ENCODE results near the gene SRP54. TPM values are rescaled to one million over a fixed set of nuclear protein-coding genes. Genes with fewer than 3 reads are reported as not detected.

SRP54 gene
- total and polyA plus RNA-seq, 12 donors = 14.9 to 39.9 (median 34.6) TPM

GRCh38 chr14:34971381-34971780 lies 11.4 kb upstream of the SRP54 start:
- ATAC-seq (no peak), DNase-seq (no peak)
- Histone ChIP-seq H3K4me3 (no peak overlapping the region), H3K27me3 (no peaks in the 10 kb centered on the region), H3K4me1 (no peaks in the 10 kb centered on the region), H3K9me3 (no peaks in the 10 kb centered on the region), H3K36me3 (peaks cover 0 to 30% (median 0%) of the 10 kb centered on the region in 9 donors), H3K27ac (no peak overlapping the region)
- intact Hi-C loops (cut with DNase I) = no loop called here
- no peak for TF ChIP-seq CTCF (IDR thresholded peaks at IDR 0.05)

DNA sequence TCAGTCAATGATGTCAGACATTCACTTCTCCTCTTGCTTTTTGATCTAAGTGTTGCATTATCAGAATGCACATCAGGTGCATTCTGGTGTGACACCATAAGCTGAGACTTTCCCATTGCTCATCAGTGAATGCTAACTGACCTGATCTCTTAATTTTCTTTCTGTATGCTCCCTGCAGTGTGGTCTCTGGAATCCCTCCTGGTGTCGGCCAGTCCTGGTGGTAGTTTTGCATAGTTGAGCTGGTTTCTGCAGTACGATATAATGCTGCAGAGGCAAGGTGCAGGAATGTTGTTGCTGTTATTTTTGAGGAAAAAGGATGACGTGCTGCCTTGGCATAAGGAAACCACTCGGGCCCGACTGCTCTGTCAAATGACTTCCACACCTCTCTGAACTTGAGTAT lies 11.0 kb upstream of the SRP54 start:
- ATAC-seq (no peak), DNase-seq (no peak)
- Histone ChIP-seq H3K4me3 (no peak overlapping the region), H3K36me3 (peaks cover 0 to 26% (median 0%) of the 10 kb centered on the region in 9 donors), H3K27me3 (no peaks in the 10 kb centered on the region), H3K4me1 (no peaks in the 10 kb centered on the region), H3K9me3 (no peaks in the 10 kb centered on the region), H3K27ac (no peak overlapping the region)
- no peak for TF ChIP-seq CTCF (IDR thresholded peaks at IDR 0.05)
- WGBS, 2 donors = 78 to 87% methylated on average over 5 of the region's 5 CpGs
- intact Hi-C loops (cut with DNase I) = no loop called here

GRCh38 chr14:34978444-34978843 lies 4.3 kb upstream of the SRP54 start:
- Histone ChIP-seq H3K36me3 (peaks cover 0 to 7% (median 0%) of the 10 kb centered on the region in 9 donors), H3K27me3 (no peaks in the 10 kb centered on the region), H3K9me3 (no peaks in the 10 kb centered on the region), H3K27ac (no peak overlapping the region), H3K4me1 (peaks cover 0 to 18% (median 15%) of the 10 kb centered on the region in 9 donors), H3K4me3 (no peak overlapping the region)
- 98% methylated on average over 5 of the region's 5 CpGs for WGBS, 2 donors
- intact Hi-C loops (cut with DNase I) = no loop called here
- no peak for DNase-seq
- ATAC-seq = no peak
- no peak for TF ChIP-seq CTCF (IDR thresholded peaks at IDR 0.05)

DNA sequence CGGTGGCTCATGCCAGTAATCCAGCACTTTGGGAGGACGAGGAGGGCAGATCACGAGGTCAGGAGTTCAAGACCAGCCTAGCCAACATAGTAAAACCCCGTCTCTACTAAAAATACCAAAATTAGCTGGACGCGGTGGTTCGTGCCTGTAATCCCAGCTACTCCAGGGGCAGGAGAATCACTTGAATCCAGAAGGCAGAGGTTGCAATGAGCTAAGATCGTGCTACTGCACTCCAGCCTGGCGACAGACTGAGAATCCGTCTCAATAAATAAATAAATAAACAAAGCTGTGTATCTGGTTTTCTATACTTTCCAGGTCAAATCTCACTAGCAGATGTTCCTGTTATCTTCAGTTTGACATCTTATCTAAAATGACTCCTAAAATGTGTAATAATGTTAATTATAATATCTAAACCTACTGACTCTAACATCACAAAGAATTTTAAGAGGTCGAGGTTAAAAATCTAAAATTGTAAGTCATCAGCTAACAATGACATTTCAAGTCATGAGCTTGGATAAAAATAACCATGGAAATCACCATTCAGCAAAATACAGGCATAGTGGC lies 2.4 kb upstream of the SRP54 start:
- H3K4me3 ChIP-seq = peak overlapping the region in 3 of 10 donors; percentile 80 to 94 (median 86)
- WGBS, 2 donors = 91 to 94% methylated on average over 11 of the region's 11 CpGs
- no peak for ATAC-seq

More for the DNA sequence above, 2.4 kb upstream of the SRP54 start:
- no peak for TF ChIP-seq CTCF (IDR thresholded peaks at IDR 0.05)
- intact Hi-C loops (cut with DNase I) = loop anchor here in 6 of 10 donors (5.0 to 10.0 kb wide), 6 partner anchors 67 to 356 kb away; partner anchors contain the start of genes BAZ1A (in 2 of the 6), PPP2R3C (in 2 of the 6), PRORP (in 2 of the 6) and FAM177A1 (in 1 of the 6)
- no peak for DNase-seq
- Histone ChIP-seq H3K36me3 (peaks cover 0 to 7% (median 0%) of the 10 kb centered on the region in 9 donors), H3K27me3 (no peaks in the 10 kb centered on the region), H3K27ac (peak overlapping the region in 1 of 10 donors; percentile 95), H3K9me3 (no peaks in the 10 kb centered on the region), H3K4me1 (peaks cover 0 to 38% (median 30%) of the 10 kb centered on the region in 9 donors)

Data from heart right ventricle (tissue), 16 donors.